Stimulated activated CD4-positive, alpha-beta T cell treated with anti-CD3 and anti-CD28 coated beads, TNF-alpha, amount 100 ng/mL, for 24 hours (primary cell): ENCODE results near the gene ZNF735.
"Not testable (repeated sequence)": the region's sequence is repeated elsewhere in the genome, so short reads cannot be mapped to it uniquely, and the experiment has no call there.

ENCODE experiments used
- DNase-seq, 3 experiments: peaks; one replicate each; pipeline ENCODE4 v3.0.0-alpha.2; 2020; ENCODE audit warnings: low read depth in 3 of 3

Gene ZNF735

GRCh38 chr7:64206903-64207302 lies at the start of gene ZNF735:
Gene ZNF735 (plus strand): TSS chr7:64207203. CDS start chr7:64207203, 0 bp downstream.
- DNase-seq = no peak

- DNase-seq = not testable (repeated sequence)
These were observed 36.0 kb upstream of the ZNF735 start for GRCh38 chr7:64170974-64171373.

- no peak for DNase-seq
These were observed 32.7 kb upstream of the ZNF735 start for GRCh38 chr7:64174328-64174727.

- DNase-seq = no peak
These were observed 32.1 kb upstream of the ZNF735 start for GRCh38 chr7:64174941-64175340.

GRCh38 chr7:64180989-64181388 lies 26.0 kb upstream of the ZNF735 start:
- peak in 1 of 3 experiments; percentile 4 for DNase-seq

GRCh38 chr7:64181586-64181985 lies 25.4 kb upstream of the ZNF735 start:
- no peak for DNase-seq

GRCh38 chr7:64182036-64182790 lies 24.8 kb upstream of the ZNF735 start:
- DNase-seq = no peak

GRCh38 chr7:64183126-64183742 lies 23.8 kb upstream of the ZNF735 start:
- DNase-seq = peak; percentile 7 to 32 (median 25)

GRCh38 chr7:64183827-64184372 lies 23.1 kb upstream of the ZNF735 start:
- DNase-seq = no peak

- no peak for DNase-seq
These were observed 22.6 kb upstream of the ZNF735 start for GRCh38 chr7:64184376-64184775.

- no peak for DNase-seq
These were observed 19.6 kb upstream of the ZNF735 start for GRCh38 chr7:64187408-64187807.

GRCh38 chr7:64192148-64192704 lies 14.8 kb upstream of the ZNF735 start:
- DNase-seq = no peak

- no peak for DNase-seq
These were observed 14.2 kb upstream of the ZNF735 start for GRCh38 chr7:64192775-64193174.

GRCh38 chr7:64219710-64220298 lies 12.8 kb downstream of the ZNF735 start:
- not testable (repeated sequence) for DNase-seq

- no peak for DNase-seq
These were observed 16.4 kb downstream of the ZNF735 start for GRCh38 chr7:64223366-64223765.

- not testable (repeated sequence) for DNase-seq
These were observed 21.2 kb downstream of the ZNF735 start, which contains the start of gene ZNF679 for GRCh38 chr7:64228174-64228573. Gene ZNF679 (plus strand): TSS chr7:64228474. CDS start chr7:64249118, 20,644 bp downstream.

- no peak for DNase-seq
These were observed 59.4 kb downstream of the ZNF735 start for GRCh38 chr7:64266341-64266919.
